Brain microvascular endothelial cell (primary cell): ENCODE data around the gene CCL13.

Source experiments
- DNase-seq: peaks from one replicate; pipeline ENCODE4 v3.0.0-alpha.2; 2020
- H3K27ac ChIP-seq: fragments of 250-450 bp; sonication (Bioruptor Pico); 2 replicates; pipeline ENCODE4 v1.5.1; 2020; ENCODE audit warnings: mild to moderate bottlenecking, moderate library complexity
- H3K27me3 ChIP-seq: fragments of 250-450 bp; sonication (Bioruptor Pico); replicated peaks from 2 replicates; pipeline ENCODE4 v1.5.1; 2020; ENCODE audit warnings: mild to moderate bottlenecking
- H3K36me3 ChIP-seq: fragments of 250-450 bp; sonication (Bioruptor Pico); replicated peaks from 2 replicates; pipeline ENCODE4 v1.5.1; 2020; ENCODE audit warnings: mild to moderate bottlenecking
- H3K4me3 ChIP-seq: 2 replicates; pipeline ENCODE4 v1.5.1; 2011; ENCODE audit warnings: low read depth, mild to moderate bottlenecking, control low read depth, low read length, moderate library complexity
- in situ Hi-C: cut with HindIII; loops from 2 replicates; pipeline ENCODE4 v1.10.0; 2017; ENCODE audit warnings: low sequenced_read_pairs, low pct_ligation_motif_present
- TF ChIP-seq, protein P1 (sequence below): IDR thresholded peaks from 2 replicates; pipeline ENCODE4 v1.5.1; 2011; ENCODE audit warnings: low read depth, mild to moderate bottlenecking, moderate library complexity, low read length, control low read depth, inconsistent platforms; ENCODE audit errors: missing control alignments

CCL13 gene

DNA sequence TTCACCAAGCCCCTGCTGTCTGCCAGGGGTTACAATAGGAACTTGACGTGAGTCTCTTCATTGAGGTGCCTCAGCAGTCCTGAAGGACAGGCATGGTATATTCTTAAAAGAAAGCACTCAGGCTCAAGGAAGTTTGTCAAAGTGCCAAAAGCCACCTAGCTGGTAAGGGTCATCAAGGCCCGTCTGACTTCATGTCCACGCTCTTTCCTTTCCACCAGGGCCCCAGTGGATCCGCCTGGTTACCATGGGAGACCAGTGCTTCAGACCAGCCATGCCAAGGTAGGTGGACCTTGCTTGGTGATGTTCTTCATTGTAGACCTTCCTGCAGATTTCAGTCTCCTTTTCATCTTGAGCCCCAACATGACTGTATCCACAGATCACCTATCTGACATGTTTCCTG, 34.4 kb downstream of the CCL13 start:
- TF ChIP-seq, protein P1, sequence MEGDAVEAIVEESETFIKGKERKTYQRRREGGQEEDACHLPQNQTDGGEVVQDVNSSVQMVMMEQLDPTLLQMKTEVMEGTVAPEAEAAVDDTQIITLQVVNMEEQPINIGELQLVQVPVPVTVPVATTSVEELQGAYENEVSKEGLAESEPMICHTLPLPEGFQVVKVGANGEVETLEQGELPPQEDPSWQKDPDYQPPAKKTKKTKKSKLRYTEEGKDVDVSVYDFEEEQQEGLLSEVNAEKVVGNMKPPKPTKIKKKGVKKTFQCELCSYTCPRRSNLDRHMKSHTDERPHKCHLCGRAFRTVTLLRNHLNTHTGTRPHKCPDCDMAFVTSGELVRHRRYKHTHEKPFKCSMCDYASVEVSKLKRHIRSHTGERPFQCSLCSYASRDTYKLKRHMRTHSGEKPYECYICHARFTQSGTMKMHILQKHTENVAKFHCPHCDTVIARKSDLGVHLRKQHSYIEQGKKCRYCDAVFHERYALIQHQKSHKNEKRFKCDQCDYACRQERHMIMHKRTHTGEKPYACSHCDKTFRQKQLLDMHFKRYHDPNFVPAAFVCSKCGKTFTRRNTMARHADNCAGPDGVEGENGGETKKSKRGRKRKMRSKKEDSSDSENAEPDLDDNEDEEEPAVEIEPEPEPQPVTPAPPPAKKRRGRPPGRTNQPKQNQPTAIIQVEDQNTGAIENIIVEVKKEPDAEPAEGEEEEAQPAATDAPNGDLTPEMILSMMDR, result no peak
- in situ Hi-C loops, result no loop called here
- Histone ChIP-seq H3K27me3 (no peaks in the 10 kb centered on the region), H3K4me3 (no peak overlapping the region), H3K36me3 (no peaks in the 10 kb centered on the region), H3K27ac (no peak overlapping the region)
- no peak for DNase-seq

DNA sequence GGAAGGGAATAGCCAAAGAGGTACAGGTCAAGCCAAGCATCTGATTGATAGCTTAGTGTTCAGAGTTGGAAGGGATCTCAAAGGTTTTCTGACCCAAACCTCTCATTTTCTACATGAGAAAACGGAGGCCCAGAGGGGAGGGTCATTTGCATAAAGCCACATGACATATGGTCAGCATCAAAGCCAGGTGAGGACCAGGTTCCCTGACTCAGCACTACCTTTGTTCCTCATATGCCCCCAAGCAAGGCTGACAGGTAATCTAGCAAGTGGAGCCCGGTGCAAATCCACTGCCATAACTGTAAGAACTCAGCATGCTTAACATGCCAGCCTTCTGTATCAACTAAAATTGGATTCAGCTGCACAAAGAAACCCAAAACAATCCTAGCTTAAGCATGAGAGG, 35.0 kb downstream of the CCL13 start:
- in situ Hi-C loops, result no loop called here
- H3K27me3 ChIP-seq, result no peaks in the 10 kb centered on the region
- TF ChIP-seq, protein P1, result no peak
- H3K4me3 ChIP-seq, result no peak overlapping the region
- no peaks in the 10 kb centered on the region for H3K36me3 ChIP-seq
- H3K27ac ChIP-seq, result no peak overlapping the region
- DNase-seq, result no peak

DNA sequence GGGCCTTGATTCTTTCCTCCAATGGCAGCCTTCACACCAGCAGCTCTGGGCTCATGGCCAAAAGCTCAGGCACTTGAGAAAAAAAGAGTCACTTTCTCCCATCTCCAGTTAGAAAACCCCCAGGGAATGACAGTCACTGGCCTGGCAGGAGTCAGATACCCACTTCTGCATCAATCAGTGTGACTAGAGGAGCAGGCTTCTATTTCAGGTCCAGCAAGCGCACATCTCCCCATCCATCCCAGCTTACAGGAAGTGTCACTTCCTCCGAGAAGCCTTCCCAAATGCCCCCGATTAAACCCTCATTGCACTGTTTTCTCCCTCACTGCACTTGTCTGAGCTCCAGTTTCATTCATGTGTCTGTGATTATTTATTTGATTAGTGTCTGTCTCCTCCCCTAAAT, 37.1 kb downstream of the CCL13 start:
- Histone ChIP-seq H3K27ac (no peak overlapping the region), H3K4me3 (no peak overlapping the region), H3K27me3 (no peaks in the 10 kb centered on the region), H3K36me3 (no peaks in the 10 kb centered on the region)
- DNase-seq, result no peak
- in situ Hi-C loops, result no loop called here
- TF ChIP-seq, protein P1, result no peak

DNA sequence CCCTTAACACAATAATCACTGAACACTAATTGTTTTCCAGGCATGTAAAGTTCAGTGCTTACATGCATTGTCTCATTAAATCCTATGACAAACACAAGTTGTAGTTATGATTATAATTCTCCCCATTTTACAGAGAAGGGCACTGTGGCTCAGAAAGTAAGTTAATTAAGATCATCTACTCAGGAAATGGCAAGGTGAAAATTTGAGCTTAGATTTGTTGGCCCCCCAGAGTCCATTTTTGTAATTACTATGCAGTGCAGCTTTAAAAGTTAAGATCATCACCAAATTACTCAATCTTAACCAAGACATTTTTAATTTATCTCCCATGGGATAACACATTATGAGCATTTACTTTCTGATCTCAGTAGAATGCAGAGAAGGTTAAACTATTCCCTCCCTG, 41.0 kb downstream of the CCL13 start:
- in situ Hi-C loops, result no loop called here
- Histone ChIP-seq H3K36me3 (no peaks in the 10 kb centered on the region), H3K4me3 (no peak overlapping the region), H3K27ac (no peak overlapping the region), H3K27me3 (no peaks in the 10 kb centered on the region)
- TF ChIP-seq, protein P1, result no peak
- DNase-seq, result no peak

DNA sequence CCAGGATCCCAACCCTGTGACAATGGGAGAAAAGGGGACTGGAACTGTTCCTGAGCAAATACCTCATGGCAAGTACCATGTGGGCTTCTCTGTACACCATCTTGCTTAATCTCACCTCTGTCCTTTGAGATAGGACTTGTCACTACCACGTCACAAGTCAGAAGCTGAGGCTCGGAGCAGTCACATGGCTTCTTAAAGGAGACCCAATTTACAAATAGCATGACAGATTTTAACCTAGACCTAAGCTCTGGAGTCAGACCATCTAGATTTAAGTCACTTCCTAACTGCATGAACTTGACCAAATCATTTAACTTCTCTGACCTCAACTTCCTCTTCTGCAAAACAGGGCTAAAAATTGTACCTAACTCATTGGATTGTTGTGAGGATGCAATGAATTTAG, 42.7 kb downstream of the CCL13 start:
- H3K36me3 ChIP-seq, result no peaks in the 10 kb centered on the region
- no peak for DNase-seq
- in situ Hi-C loops, result no loop called here
- no peak overlapping the region for H3K4me3 ChIP-seq
- TF ChIP-seq, protein P1, result no peak
- no peaks in the 10 kb centered on the region for H3K27me3 ChIP-seq
- H3K27ac ChIP-seq, result no peak overlapping the region

DNA sequence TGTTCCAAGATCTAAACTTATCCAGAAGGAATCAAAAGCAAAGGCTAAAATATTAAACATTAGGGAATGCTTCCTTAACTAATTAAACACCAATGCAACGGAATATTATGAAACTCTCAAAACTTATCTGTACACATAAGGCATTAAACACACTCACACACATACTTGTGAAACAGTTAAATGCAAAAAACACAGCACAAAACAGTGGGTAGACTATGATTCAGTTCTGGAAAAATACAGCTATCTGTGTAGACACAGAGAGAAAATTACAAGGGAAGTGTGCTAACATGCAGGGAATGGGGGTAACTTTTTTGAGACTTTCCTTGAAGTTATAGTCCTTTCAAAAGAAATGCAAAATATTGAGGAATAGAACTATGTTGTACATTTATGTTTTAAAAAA, 43.4 kb downstream of the CCL13 start:
- no peaks in the 10 kb centered on the region for H3K27me3 ChIP-seq
- H3K27ac ChIP-seq, result no peak overlapping the region
- H3K36me3 ChIP-seq, result no peaks in the 10 kb centered on the region
- TF ChIP-seq, protein P1, result no peak
- in situ Hi-C loops, result no loop called here
- DNase-seq, result no peak
- no peak overlapping the region for H3K4me3 ChIP-seq
